Neural cell (in vitro differentiated cells): ENCODE results near the gene LSM10.

ENCODE experiments used
- EP300 ChIP-seq: fragments of 450-650 bp; conservative IDR thresholded peaks from 2 replicates; pipeline ENCODE4 v1.6.1; 2014; ENCODE audit warnings: antibody characterized with exemption, mild to moderate bottlenecking, moderate library complexity; ENCODE audit not compliant: poor library complexity, severe bottlenecking
- EZH2 ChIP-seq: fragments of 200-600, 300-800 bp; shearing (Covaris generic), sonication (generic); IDR thresholded peaks from 2 replicates; pipeline ENCODE4 v1.6.1; 2014; ENCODE audit warnings: antibody characterized with exemption, low read length, borderline replicate concordance, mild to moderate bottlenecking; ENCODE audit not compliant: insufficient read depth, poor library complexity, severe bottlenecking
- POLR2AphosphoS5 ChIP-seq: IDR thresholded peaks from 2 replicates; pipeline ENCODE4 v1.6.1; 2012
- RAD21 ChIP-seq: fragments of 450-650 bp; conservative IDR thresholded peaks from 2 replicates; pipeline ENCODE4 v1.6.1; 2014; ENCODE audit warnings: antibody characterized with exemption, mild to moderate bottlenecking, moderate library complexity
- REST ChIP-seq: IDR thresholded peaks from 2 replicates; pipeline ENCODE4 v1.6.1; 2012; ENCODE audit warnings: borderline replicate concordance
- SMC3 ChIP-seq: fragments of 450-650 bp; conservative IDR thresholded peaks from 2 replicates; pipeline ENCODE4 v1.6.1; 2014; ENCODE audit warnings: antibody characterized with exemption, mild to moderate bottlenecking, moderate library complexity; ENCODE audit not compliant: poor library complexity
- TAF1 ChIP-seq: IDR thresholded peaks from 2 replicates; pipeline ENCODE4 v1.6.1; 2012; ENCODE audit warnings: low read depth
- TF ChIP-seq, protein P1 (sequence below): fragments of 450-650 bp; IDR thresholded peaks from 2 replicates; pipeline ENCODE4 v1.5.1; 2014; ENCODE audit warnings: antibody characterized with exemption, mild to moderate bottlenecking, moderate library complexity; ENCODE audit not compliant: poor library complexity, severe bottlenecking

DNA sequence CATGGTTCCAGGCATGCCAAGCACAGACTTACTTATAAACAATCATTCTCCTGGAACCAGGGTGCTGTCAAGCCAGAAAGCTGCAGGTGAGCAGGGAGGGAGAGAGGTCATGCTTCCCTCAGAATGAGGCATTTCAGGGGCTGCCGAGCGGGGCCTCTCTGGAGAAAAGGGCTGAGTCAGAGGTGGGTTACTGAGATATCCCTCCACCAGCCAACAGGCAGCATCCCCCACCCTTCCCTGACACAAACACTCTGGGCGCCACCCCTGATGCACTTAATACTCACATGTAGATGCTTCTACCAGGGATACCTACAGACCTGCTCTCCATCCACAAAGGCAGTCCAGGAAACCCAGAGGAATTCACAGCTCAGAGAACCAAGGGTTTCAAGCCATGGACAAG, 25.1 kb downstream of the LSM10 start:
- TF ChIP-seq, protein P1, sequence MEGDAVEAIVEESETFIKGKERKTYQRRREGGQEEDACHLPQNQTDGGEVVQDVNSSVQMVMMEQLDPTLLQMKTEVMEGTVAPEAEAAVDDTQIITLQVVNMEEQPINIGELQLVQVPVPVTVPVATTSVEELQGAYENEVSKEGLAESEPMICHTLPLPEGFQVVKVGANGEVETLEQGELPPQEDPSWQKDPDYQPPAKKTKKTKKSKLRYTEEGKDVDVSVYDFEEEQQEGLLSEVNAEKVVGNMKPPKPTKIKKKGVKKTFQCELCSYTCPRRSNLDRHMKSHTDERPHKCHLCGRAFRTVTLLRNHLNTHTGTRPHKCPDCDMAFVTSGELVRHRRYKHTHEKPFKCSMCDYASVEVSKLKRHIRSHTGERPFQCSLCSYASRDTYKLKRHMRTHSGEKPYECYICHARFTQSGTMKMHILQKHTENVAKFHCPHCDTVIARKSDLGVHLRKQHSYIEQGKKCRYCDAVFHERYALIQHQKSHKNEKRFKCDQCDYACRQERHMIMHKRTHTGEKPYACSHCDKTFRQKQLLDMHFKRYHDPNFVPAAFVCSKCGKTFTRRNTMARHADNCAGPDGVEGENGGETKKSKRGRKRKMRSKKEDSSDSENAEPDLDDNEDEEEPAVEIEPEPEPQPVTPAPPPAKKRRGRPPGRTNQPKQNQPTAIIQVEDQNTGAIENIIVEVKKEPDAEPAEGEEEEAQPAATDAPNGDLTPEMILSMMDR: no peak
- TF ChIP-seq POLR2AphosphoS5: no peak
- no peak for TF ChIP-seq SMC3
- TF ChIP-seq EZH2: no peak
- TF ChIP-seq EP300: no peak
- no peak for TF ChIP-seq TAF1
- TF ChIP-seq RAD21: no peak
- TF ChIP-seq REST: no peak
